Mucosa of gallbladder (tissue), 1 donor: Measurements from ENCODE around the gene RBBP5. TPM values are rescaled to one million over a fixed set of nuclear protein-coding genes. Genes with fewer than 3 reads are reported as not detected.

Source experiments
- DNase-seq: peaks from one replicate; pipeline ENCODE4 v3.0.0-alpha.2; 2020; ENCODE audit warnings: low spot score
- total RNA-seq: library from RNA; stranded (reverse); gene quantifications from one replicate; pipeline ENCODE4 v1.2.1, GENCODE V29; 2021
- donor health status: DM: no; HTN: no; CAD: no.

Gene RBBP5
- total RNA-seq, 1 donor from 2014 or later: 16.9 TPM

DNA sequence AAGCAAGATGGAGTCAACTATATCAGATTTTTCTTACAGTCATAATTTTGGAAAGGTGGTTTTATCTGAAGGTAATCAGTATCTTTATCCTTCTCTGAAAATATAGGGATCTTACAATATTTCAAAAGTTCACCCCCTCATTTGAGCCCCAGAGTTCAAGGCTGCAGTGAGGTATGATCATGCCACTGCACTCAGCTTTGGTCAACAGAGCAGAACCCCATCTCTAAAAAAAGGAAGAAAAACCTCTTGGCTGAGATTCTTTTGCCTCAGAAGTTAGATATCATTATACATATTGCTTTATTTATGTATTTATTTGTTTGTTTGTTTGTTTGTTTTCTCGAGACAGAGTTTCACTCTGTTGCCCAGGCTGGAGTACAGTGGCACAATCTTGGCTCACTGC, 11.5 kb upstream of the RBBP5 start:
- DNase-seq: no peak

DNA sequence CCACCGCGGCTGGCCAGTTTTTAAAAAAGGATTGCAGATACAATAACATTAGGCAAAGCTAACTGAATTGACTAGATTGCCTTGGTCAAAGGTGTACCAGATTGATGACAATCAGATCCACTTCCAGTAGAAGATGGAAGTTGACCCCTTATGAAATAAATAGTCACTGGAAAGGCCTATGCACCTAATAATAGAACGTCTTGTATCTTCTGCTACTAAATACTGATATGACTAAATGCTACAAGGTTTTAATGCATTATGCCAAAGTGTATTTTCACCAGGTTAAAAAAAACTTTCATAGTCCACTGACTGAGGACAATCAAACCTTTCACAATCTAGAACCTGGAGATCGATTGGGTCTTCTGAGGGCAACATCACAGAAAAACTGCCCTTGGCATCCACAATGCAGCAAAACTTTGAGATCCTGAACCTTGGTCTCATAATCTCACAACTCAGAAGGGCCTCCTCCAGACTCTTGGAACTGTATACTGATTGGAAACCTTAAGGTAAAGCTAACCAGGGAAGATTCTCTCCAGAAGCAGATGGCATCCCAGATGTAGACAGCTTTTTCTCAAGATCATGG, 7.8 kb upstream of the RBBP5 start:
- no peak for DNase-seq

DNA sequence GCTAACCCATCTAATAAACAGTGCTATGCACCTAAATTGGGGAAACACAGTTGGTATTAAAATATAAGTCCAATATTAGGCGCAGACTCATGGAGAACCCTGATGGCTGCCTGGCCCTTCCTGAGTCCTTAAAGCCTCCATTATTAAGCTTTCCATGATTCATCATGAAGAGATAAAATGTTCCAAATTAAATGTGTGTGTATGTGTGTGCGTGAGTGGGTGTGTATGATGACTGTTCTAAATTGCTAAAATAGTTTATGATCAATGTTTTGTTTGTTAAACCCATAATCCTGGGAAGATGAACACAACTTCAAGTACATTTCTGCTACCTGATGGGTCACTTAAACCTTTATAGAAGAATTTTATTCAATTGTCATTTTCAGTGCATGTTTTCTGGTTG, 6.3 kb upstream of the RBBP5 start:
- DNase-seq: no peak

DNA sequence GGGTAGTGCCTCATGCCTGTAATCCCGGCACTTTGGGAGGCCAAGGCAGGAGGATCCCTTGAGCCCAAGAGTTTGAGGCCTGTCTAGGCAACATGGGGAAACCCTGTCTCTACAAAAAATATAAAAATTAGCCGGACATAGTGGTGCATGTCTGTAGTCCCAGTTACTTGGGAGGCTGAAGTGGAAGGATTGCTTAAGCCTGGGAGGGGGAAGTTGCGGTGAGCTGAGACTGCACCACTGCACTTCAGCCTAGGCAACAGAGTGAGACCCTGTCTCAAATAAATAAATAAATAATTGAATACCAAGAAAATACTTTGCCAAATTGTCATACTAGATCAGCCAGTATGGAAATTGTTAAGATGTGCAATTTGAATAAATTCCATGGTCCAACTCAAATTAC, 5.9 kb upstream of the RBBP5 start:
- no peak for DNase-seq

DNA sequence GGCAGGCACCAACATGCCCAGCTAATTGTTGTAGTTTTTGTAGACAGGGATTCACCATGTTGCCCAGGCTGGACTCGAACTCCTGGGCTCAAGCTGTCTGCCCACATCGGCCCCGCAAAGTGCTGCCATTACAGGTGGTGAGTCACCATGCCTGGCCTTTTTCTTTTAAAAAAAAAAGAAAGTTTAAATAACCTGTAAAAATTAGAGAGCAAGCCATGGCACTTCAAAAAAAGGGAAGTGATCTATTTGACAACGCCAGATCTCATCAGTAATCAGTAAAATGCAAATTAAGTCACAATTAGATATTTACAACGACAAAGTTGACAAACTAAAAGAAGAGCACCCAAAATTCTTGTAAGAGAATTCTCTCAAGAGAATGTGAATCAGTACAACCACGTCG, 2.9 kb upstream of the RBBP5 start:
- no peak for DNase-seq

DNA sequence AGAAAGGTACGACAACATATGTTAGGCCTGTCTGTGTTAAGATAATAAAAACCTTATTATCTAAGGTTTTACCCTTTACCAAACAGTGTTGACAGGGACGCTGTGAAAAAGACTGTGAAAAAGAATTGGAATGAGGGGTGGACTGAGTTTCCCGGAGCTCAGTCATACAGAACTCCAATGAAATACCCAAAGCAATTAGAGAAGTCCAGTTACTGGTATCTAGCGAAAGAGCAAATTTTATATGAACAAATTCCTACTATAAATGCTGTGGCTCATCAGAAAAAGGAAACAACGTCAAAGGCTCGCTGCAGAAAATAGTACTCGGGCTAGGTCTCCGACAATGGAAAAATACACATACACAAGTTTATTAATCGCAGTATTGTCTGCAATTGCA, 708 bp upstream of the RBBP5 start:
- no peak for DNase-seq

DNA sequence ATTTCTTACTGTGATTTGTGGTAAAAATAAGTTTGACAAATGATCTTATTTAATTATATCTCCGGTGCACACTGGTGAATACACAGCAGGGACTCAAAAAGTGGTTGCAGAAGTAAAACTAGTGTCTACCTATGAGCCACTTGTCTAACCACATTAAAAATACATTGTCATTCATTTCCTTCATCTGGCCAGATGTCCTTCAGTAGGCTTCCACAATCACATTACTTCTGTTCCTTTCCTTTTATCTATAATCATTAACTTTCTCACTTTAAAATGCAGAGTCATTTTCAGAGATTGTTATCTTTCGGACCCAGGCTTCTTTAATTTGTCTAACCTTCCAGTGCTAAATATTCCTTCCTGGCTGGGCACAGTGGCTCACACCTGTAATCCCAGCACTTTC, 3.0 kb downstream of the RBBP5 start:
- no peak for DNase-seq

DNA sequence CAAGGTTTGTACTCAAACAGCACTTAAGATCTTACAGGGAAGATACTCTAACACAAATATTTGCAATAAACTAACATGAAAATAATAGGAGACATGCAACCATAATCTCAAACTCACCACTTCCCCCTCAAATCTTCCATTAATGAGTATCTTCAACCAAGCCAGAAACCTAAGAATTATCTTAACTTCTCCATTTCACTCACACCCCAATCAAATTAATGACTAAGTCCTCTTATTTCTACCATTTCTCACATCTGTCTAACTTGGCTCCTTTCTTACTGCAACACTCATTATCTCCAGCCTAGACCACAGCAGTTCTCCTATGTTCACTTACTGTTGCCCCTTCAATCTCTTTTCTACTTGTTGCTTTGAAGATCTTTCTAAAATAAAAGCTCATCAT, 10.4 kb downstream of the RBBP5 start:
- no peak for DNase-seq

DNA sequence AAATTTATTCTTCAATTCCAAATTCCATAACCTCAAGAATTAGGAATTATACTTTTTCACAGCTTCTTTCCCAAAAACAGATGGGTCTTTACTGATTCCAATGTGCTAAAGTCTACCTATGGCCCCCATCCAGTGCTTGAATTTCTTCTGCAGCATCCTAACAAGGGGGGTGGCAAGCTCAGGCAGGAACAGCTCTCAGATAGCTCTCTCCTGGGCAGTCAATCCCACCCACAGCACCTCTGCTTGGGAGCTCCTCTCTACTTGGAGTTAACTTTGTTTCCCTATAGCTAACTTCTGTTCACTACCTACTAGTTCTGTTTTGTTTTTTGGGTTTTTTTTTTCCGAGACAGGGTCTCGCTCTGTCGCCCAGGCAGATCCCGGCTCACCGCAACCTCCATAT, 12.1 kb downstream of the RBBP5 start:
- no peak for DNase-seq

DNA sequence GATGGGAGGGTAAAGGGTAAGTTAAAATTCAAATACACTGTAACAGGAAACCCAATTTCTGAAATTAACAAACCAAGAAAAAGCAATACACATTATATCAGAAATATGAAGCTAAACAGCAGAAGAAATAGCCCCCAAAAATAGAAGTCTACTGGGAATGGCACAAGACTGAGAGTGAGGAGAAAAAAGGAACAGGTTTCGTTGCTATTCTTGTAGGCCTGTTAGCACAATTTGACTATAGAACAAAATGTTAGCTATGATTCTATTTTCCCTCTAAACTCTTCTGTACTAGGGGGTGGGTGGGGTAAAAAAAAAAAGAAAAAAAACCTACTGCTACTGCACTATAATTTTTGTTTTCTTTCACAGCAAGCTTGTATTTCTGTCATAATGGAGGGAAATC, 12.5 kb downstream of the RBBP5 start:
- no peak for DNase-seq

DNA sequence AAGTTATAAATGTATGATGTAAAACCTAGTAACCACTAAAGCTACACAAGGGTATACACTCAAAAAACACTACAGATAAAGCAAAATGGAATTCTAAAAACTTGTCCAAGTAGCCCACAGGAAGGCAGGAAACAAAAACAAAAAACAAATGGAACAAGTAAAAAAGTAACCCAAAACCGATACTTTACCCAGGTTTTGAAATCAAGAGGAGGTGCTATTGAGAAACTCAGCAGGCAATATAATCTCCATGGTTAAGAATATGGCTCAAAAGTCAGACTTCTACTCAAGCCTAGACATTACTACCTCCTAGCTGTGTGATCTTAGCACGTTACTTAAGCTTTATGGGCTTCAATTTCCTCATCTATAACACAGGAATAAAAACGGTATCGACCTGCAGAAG, 13.3 kb downstream of the RBBP5 start:
- DNase-seq: no peak

DNA sequence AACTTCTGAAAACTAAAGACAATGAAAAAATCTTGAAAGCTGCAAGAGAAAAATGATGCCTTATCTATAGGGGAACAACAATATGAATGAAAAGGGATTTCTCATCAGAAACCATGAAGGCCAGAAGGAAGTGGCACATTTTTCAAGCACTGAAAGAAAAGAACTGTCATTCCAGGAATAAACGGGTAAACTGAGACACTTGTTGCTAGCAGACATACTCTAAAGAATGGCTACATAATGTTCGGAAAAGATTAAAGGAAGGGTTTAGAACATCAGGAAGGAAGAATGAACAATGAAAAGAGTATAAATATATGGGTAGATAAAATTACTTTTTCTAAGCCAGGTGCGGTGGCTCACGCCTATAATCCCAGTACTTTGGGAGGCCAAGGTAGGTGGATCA, 14.5 kb downstream of the RBBP5 start:
- DNase-seq: no peak

DNA sequence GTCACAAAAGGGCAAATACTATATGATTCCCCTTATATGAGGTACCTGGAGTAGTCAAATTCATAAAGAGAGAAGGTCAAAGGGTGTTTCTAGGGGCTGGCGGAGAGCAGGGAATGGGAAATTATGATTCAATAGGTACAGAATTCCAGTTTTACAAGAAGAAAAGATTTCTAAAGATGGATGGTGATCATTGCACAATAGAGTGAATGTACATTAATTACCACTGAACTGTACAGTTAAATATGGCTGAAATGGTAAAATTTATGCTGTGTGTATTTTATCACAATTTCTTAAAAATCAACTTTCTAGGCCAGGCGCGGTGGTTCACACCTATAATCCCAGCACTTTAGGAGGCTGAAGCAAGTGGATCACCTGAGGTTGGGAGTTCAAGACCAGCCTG, 19.4 kb downstream of the RBBP5 start:
- no peak for DNase-seq

DNA sequence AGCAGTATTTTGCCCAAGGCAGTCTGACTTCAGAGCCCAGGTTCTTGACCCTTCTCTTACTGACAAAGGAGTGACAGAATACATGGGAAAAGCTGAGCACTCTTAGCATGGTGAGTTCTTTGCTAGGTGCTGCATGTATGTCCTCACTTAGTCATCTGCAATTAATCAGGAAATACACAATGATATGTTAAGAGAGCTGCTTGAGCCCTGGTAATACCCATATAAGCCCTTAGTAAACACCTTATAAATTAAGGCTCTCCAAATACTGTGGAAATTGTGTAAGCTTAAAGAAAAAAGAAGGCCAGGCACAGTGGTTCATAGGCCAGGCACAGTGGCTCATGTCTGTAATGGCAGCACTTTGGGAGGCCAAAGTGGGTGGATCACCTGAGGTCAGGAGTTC, 23.5 kb downstream of the RBBP5 start:
- no peak for DNase-seq

DNA sequence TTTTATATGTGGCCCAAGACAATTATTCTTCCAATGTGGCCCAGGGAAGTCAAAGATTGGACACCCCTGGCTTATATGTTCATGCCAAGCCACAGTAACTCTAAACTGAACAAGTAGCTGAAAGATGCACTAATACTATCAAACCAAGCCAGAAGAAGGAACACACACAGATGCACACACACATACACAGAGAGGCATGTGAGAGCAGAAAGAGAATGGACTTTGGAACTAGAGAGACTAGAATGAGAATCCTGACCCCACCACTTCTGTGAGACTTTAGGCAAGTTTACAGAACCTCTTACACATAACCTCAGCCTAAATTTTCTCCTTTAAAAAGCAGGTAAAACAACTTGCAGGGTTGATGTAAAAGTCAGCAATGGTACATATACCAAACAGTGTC, 26.4 kb downstream of the RBBP5 start:
- no peak for DNase-seq

DNA sequence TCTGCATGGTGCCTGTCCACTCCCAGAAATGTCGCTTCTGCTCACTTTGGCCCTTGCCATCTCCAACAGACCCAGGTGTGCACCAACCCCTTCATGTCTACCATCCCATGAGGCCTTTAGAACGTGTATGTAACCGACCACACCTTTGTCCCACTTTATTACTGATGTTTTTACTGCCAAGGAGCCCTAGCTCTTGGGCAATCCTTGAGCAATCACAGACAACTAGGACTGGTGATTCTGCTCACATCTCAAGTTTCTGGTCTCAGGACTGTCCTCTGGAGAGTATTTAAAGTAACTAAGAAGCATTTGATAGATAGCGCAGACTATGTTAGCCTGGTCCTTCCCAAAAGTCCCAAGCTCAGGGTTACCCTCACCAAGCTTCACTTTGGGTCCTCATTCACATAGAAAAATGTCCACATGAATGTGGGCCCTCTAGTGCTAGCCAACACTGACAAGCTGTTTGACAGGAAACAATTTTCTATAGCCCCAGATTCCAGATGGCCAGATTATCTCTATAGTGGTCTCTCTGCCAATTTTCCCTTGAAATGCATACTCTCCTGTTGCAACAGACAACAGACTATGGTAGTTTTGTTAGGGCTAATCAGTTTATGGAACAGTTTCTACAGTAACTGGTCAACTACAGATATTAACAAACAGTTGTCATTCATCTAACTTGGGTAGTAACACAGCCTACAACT, 30.6 kb downstream of the RBBP5 start:
- no peak for DNase-seq

DNA sequence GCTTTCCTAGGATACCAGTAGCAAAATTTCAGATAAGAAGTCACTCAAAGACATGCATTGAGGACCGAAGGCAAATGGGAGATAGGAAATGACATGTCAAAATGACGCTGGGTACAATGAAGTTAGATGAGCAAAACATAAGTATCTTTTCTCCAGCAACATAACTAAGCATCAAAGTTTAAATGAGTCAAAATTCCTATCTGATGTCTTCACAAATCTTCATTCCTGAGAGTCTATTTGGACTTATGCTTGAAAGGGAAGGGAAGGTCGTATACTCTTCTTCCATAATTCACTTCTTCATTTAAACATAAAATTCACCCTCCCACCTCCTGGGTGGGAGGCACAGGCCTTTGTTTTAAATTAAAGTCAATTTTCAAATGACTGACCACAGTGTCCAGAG, 33.4 kb downstream of the RBBP5 start:
- DNase-seq: no peak

DNA sequence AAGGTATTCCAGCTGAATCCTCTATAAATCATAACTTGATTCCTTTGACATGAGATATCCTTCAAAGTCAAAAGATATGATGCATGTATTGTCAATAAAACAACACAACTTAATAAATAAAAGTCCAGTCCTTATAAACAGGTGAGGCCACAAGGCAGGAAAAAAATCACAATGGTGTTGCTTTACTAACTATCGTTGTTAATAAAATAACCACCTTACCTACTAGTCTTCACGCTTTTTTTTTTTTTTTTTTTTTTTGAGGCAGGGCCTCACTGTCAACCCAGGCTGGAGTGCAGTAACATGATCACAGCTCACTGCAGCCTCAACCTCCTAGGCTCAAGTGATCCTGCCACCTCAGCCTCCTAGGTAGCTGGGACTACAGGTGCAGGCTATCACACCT, 37.4 kb downstream of the RBBP5 start, which contains the start of gene TMEM81:
Gene TMEM81 (minus strand): TSS at position 101 of the 400 bp plus-strand sequence. CDS start 140 bp downstream, outside the sequence.
- DNase-seq: no peak

DNA sequence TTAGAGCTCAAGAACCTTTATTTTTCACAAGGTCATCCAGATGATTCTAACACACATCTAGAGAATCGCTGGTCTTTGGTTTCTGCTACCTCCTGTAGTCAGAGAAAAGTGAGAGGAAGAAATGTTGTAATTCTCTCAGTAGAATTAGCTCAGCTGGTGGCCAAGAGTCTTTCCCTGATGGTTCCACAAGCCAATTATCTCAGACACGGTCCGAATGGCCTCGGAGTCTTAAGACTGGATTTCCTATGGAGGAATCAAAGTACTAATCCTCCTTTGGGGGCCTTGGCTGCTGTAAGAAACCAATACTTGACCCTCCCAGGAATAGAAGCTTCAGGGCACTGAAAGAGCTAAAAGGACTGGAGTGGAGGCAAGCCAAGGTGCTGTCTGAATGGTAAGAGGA, 39.3 kb downstream of the RBBP5 start:
- DNase-seq: no peak

DNA sequence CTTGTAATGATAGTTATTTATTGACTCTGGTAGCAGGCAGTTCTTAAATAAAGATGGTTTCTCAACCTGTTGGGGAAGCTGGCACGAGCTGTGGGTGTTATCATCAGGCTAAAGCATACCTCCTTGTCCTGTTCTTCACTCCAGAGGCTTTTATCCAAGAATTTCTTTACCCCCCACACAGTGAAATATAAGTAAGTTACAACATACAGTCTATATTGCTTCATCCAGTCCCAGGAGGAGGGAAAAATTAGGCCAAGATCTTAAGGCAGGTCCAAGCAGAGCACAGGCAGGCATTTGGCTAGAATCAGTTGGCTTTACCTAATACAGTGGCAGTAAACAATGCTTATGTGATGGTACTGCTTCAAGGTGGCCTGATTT, 43.9 kb downstream of the RBBP5 start:
- no peak for DNase-seq

DNA sequence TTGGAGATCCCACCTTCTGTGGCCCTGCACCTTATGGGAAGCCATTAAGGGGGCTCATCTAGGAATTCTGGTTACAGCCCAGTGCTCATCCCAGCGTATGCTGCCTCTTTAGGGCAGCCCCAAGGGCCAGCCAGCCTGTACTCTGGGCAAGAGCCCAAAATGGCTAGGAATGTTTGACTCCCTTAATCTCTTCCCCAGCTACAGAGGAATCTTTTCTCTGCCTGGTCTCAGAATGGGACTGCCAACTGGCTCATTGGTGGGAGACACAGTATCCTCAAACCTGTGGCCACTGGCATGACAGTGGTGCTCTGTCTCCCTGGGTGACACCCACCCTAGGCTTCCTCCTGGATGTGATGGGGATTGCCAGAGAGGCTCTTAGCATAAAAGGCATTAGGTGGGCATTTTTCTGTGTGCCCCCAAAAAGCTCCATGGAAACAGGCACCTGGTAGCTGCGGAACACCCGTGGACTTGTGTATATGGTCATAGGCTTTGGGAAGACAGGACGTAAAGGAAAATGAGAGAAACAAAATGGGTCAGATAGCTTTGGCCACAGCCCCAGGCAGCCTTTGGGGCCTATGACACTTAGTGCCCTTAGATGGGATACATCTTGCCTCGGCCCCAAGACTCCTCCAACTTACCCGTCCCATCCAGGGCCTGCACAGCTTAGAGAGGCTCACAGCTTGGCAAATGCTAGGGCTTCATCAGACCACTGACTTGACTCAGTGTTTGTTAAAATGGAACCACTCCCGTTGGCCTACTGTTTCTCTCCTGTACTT, 44.4 kb downstream of the RBBP5 start:
- DNase-seq: no peak

DNA sequence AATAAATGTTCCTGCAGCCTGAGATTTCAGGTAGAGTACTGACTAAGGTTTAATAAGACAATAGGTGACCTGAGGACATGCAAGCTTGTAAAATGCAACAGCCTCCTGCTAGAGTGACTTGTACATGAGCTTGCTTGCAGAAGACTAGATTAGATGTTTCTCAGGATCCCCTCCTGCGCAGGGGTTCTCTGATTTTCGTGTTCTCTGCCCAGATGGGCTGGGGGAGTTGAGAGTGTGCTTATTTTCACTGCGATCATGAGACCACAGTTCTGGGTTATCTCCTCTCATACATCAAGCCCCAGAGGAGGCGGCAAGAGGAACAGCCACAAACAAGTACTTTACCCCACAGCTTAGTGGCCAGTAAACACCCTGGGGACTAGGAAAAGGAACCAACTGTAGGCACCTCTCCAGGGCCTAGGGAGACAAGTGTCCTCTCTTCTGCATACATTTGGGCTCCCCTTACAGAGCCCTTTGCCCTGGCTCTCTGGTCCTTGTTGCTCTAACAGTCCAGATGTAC, 45.5 kb downstream of the RBBP5 start:
- DNase-seq: no peak

DNA sequence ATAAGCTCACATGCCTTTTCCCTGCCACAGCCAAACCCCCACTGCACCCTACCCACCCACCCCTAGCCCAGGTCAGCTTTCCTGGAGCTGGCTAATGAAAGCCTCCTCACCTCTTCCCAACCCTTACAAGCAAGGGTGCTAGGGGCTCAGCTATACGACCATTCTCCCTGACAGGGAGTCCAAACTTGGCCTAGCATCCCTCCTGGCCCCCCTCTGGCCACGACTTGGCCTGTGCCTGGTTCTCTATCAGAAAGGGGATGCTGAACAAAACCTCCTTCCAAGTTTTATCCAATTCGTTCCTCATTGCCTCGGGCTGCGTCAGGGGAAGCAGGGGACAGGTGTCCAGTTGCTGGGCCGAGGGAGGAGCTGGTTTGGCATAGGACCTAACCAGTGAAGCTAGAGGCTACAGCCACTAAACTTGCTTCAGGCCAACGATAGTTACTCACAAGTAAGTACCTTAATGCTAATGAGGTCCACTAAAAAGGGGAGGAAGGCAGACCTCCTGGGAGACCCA, 46.1 kb downstream of the RBBP5 start:
- DNase-seq: no peak
